Gastrocnemius medialis (tissue), 4 donors: ENCODE results near the gene NTM. TPM values are rescaled to one million over a fixed set of nuclear protein-coding genes. Genes with fewer than 3 reads are reported as not detected.
A peak's percentile ranks its signal among the peaks of the same experiment; 100 is the strongest.

Experiments
- ATAC-seq, 2 donors: fragments of 150-250 bp; one replicate each; pipeline ENCODE4 v1.9.1; 2016
- DNase-seq, 2 donors: peaks; one replicate each; pipeline ENCODE4 v3.0.0-alpha.2; 2019
- H3K27ac ChIP-seq, 4 donors: fragments of 200-600 bp; sonication (generic); 1 replicate in 1 of 4; 2 replicates in 3 of 4; pipeline ENCODE4 v1.5.1; 2016 to 2018; ENCODE audit warnings: mild to moderate bottlenecking in 2 of 4, moderate library complexity in 1 of 4
- H3K27me3 ChIP-seq, 3 donors: fragments of 200-600 bp; sonication (generic) in 2 of 3; 1 replicate in 1 of 3; 2 replicates in 2 of 3; pipeline versions ENCODE4 v1.5.1 to v1.6.0; 2016 to 2019; ENCODE audit warnings: mild to moderate bottlenecking in 1 of 3, moderate library complexity in 1 of 3
- H3K36me3 ChIP-seq, 2 donors: fragments of 200-600 bp; sonication (generic) in 1 of 2; one replicate each; pipeline ENCODE4 v1.5.1; 2017 to 2018
- H3K4me1 ChIP-seq, 2 donors: fragments of 200-600 bp; sonication (generic) in 1 of 2; one replicate each; pipeline ENCODE4 v1.5.1; 2016 to 2017; ENCODE audit warnings: mild to moderate bottlenecking in 2 of 2
- H3K4me3 ChIP-seq, 4 donors: fragments of 200-600 bp; sonication (generic) in 3 of 4; 1 replicate in 1 of 4; 2 replicates in 3 of 4; pipeline ENCODE4 v1.5.1; 2016 to 2019; ENCODE audit warnings: mild to moderate bottlenecking in 2 of 4
- H3K9me3 ChIP-seq, 3 donors: fragments of 200-600 bp; sonication (generic) in 2 of 3; 1 replicate in 1 of 3; 2 replicates in 2 of 3; pipeline ENCODE4 v1.5.1; 2016 to 2019
- CTCF ChIP-seq, 5 experiments: fragments of 450-650 bp in 3 of 5; fragments of 200-600 bp in 2 of 5; sonication (generic) in 2 of 5; IDR thresholded peaks in 4 of 5; conservative IDR thresholded peaks in 1 of 5; 1 replicate in 4 of 5; 2 replicates in 1 of 5; pipeline ENCODE4 v1.5.1; 2016 to 2019; ENCODE audit warnings: antibody characterized with exemption in 5 of 5, mild to moderate bottlenecking in 3 of 5, moderate library complexity in 3 of 5
- POLR2A ChIP-seq, 2 donors: fragments of 450-650 bp; IDR thresholded peaks; one replicate each; pipeline ENCODE4 v1.6.1; 2017; ENCODE audit warnings: antibody characterized with exemption in 2 of 2, mild to moderate bottlenecking in 2 of 2, moderate library complexity in 2 of 2
- in situ Hi-C, 4 donors: fragments of 200-750 bp; cut with MboI; loops; one replicate each; pipeline versions ENCODE4 v1.15.0 to v1.8.0; 2017; ENCODE audit warnings: low sequenced_read_pairs in 4 of 4
- intact Hi-C: fragments of 100-400 bp; cut with DNase I; formaldehyde crosslinking; loops from one replicate; pipeline ENCODE4 v1.15.1; 2023; ENCODE audit warnings: low total_unique reads
- total RNA-seq, 4 donors: library from RNA; depleted of rRNA; stranded (reverse); fragments of >200 nt; gene quantifications; one replicate each; pipeline versions ENCODE4 v1.1.0 to v1.2.3, GENCODE V29; 2016

Gene NTM
- total RNA-seq, 4 donors from 2014 or later, result 0.69 TPM; not detected in 3

GRCh38 chr11:131568318-131568717 lies 197.9 kb downstream of the NTM start:
- DNase-seq (no peak), ATAC-seq (no peak)
- H3K27me3 ChIP-seq, result no peaks in the 10 kb centered on the region
- no peaks in the 10 kb centered on the region for H3K4me1 ChIP-seq
- no peak overlapping the region for H3K4me3 ChIP-seq
- no peak overlapping the region for H3K27ac ChIP-seq
- no peaks in the 10 kb centered on the region for H3K36me3 ChIP-seq
- in situ Hi-C loops (no loop called here), intact Hi-C loops (no loop called here)
- no peaks in the 10 kb centered on the region for H3K9me3 ChIP-seq
- TF ChIP-seq POLR2A (IDR thresholded peaks at IDR 0.05), result no peak
- no peak for TF ChIP-seq CTCF (IDR thresholded peaks at IDR 0.05 in 4 of 5, conservative IDR thresholded peaks at IDR 0.05 in 1 of 5)

- intact Hi-C loops, result no loop called here
- H3K27ac ChIP-seq, result no peak overlapping the region
- no peak for ATAC-seq
- H3K9me3 ChIP-seq, result no peaks in the 10 kb centered on the region
- H3K4me3 ChIP-seq, result no peak overlapping the region
- peaks cover 0 to 2% (median 0%) of the 10 kb centered on the region in 3 donors for H3K27me3 ChIP-seq
- H3K4me1 ChIP-seq, result no peaks in the 10 kb centered on the region
- DNase-seq, result no peak
- no peaks in the 10 kb centered on the region for H3K36me3 ChIP-seq
- in situ Hi-C loops, result no loop called here
- TF ChIP-seq CTCF (IDR thresholded peaks at IDR 0.05 in 4 of 5, conservative IDR thresholded peaks at IDR 0.05 in 1 of 5) (no peak), POLR2A (IDR thresholded peaks at IDR 0.05) (no peak)
Observed at GRCh38 chr11:131571571-131571970, 201.2 kb downstream of the NTM start.

GRCh38 chr11:131572423-131572822 lies 202.0 kb downstream of the NTM start:
- in situ Hi-C loops (no loop called here), intact Hi-C loops (no loop called here)
- Histone ChIP-seq H3K36me3 (no peaks in the 10 kb centered on the region), H3K27ac (no peak overlapping the region), H3K4me3 (no peak overlapping the region), H3K4me1 (no peaks in the 10 kb centered on the region), H3K27me3 (peaks cover 0 to 2% (median 0%) of the 10 kb centered on the region in 3 donors), H3K9me3 (no peaks in the 10 kb centered on the region)
- no peak for DNase-seq
- TF ChIP-seq POLR2A (IDR thresholded peaks at IDR 0.05), result no peak
- no peak for TF ChIP-seq CTCF (IDR thresholded peaks at IDR 0.05 in 4 of 5, conservative IDR thresholded peaks at IDR 0.05 in 1 of 5)
- no peak for ATAC-seq

GRCh38 chr11:131579932-131580387 lies 209.5 kb downstream of the NTM start:
- TF ChIP-seq CTCF (IDR thresholded peaks at IDR 0.05 in 4 of 5, conservative IDR thresholded peaks at IDR 0.05 in 1 of 5), result peak in 1 of 5 experiments; percentile 21
- TF ChIP-seq POLR2A (IDR thresholded peaks at IDR 0.05), result no peak
- DNase-seq, result no peak
- H3K4me1 ChIP-seq, result no peaks in the 10 kb centered on the region
- in situ Hi-C loops (no loop called here), intact Hi-C loops (loop anchor here (5.0 kb wide), 1 partner anchor 92 kb away; no protein-coding TSS in a partner anchor)
- peaks cover 0 to 4% (median 0%) of the 10 kb centered on the region in 3 donors for H3K27me3 ChIP-seq
- no peak for ATAC-seq
- no peak overlapping the region for H3K4me3 ChIP-seq
- no peaks in the 10 kb centered on the region for H3K9me3 ChIP-seq
- H3K27ac ChIP-seq, result no peak overlapping the region
- H3K36me3 ChIP-seq, result no peaks in the 10 kb centered on the region

GRCh38 chr11:131580476-131580875 lies 210.1 kb downstream of the NTM start:
- intact Hi-C loops (loop anchor here (5.0 kb wide), 1 partner anchor 92 kb away; no protein-coding TSS in a partner anchor), in situ Hi-C loops (no loop called here)
- DNase-seq, result no peak
- H3K27me3 ChIP-seq, result peaks cover 0 to 4% (median 0%) of the 10 kb centered on the region in 3 donors
- no peaks in the 10 kb centered on the region for H3K36me3 ChIP-seq
- H3K27ac ChIP-seq, result no peak overlapping the region
- no peak for TF ChIP-seq CTCF (IDR thresholded peaks at IDR 0.05 in 4 of 5, conservative IDR thresholded peaks at IDR 0.05 in 1 of 5)
- no peak for TF ChIP-seq POLR2A (IDR thresholded peaks at IDR 0.05)
- no peaks in the 10 kb centered on the region for H3K4me1 ChIP-seq
- H3K4me3 ChIP-seq, result no peak overlapping the region
- no peak for ATAC-seq
- H3K9me3 ChIP-seq, result no peaks in the 10 kb centered on the region
